Mesenchymal stem cell (in vitro differentiated cells and primary cell): ENCODE measurements around the gene DTX1. TPM values are rescaled to one million over a fixed set of nuclear protein-coding genes. Genes with fewer than 3 reads are reported as not detected.

ENCODE experiments used
- DNase-seq: peaks from one replicate; pipeline ENCODE4 v3.0.0-alpha.2; 2013
- H2AFZ ChIP-seq: one replicate; pipeline ENCODE4 v1.6.1; 2013; ENCODE audit warnings: low read depth, mild to moderate bottlenecking, control low read depth, inconsistent platforms, low read length, moderate library complexity
- H2AK5ac ChIP-seq: 2 replicates; pipeline ENCODE4 v1.6.1; 2013; ENCODE audit warnings: low read length, moderate library complexity, mild to moderate bottlenecking, inconsistent platforms; ENCODE audit not compliant: severe bottlenecking
- H2BK120ac ChIP-seq: one replicate; pipeline ENCODE4 v1.6.1; 2013; ENCODE audit warnings: low read depth, mild to moderate bottlenecking, inconsistent platforms, low read length, moderate library complexity
- H2BK12ac ChIP-seq, 2 experiments: one replicate each; pipeline ENCODE4 v1.6.1; 2013; ENCODE audit warnings: inconsistent platforms in 2 of 2, low read length in 2 of 2, mild to moderate bottlenecking in 2 of 2, moderate library complexity in 2 of 2, control low read depth in 1 of 2
- H2BK15ac ChIP-seq: one replicate; pipeline ENCODE4 v1.6.1; 2013; ENCODE audit warnings: mild to moderate bottlenecking, low read depth, inconsistent platforms; ENCODE audit not compliant: poor library complexity, severe bottlenecking
- H2BK5ac ChIP-seq: 2 replicates; pipeline ENCODE4 v1.6.1; 2013; ENCODE audit warnings: low read depth, mild to moderate bottlenecking, low read length, control low read depth, inconsistent platforms; ENCODE audit not compliant: poor library complexity, severe bottlenecking
- H3K14ac ChIP-seq, 2 experiments: one replicate each; pipeline ENCODE4 v1.6.1; 2013; ENCODE audit warnings: inconsistent platforms in 2 of 2, low read length in 2 of 2, control low read depth in 1 of 2, mild to moderate bottlenecking in 1 of 2, moderate library complexity in 1 of 2
- H3K18ac ChIP-seq, 2 experiments: one replicate each; pipeline ENCODE4 v1.6.1; 2013; ENCODE audit warnings: inconsistent platforms in 2 of 2, low read length in 2 of 2, control low read depth in 1 of 2, low read depth in 1 of 2, mild to moderate bottlenecking in 1 of 2
- H3K23ac ChIP-seq, 2 experiments: one replicate each; pipeline ENCODE4 v1.6.1; 2013; ENCODE audit warnings: inconsistent platforms in 2 of 2, low read length in 2 of 2, mild to moderate bottlenecking in 2 of 2, moderate library complexity in 2 of 2, control low read depth in 1 of 2
- H3K27ac ChIP-seq: 2 replicates; pipeline ENCODE4 v1.5.1; 2013; ENCODE audit warnings: mild to moderate bottlenecking, moderate library complexity, low read length, control low read depth, inconsistent platforms; ENCODE audit not compliant: poor library complexity, severe bottlenecking
- H3K27me3 ChIP-seq, 2 experiments: 2 replicates each; pipeline versions ENCODE4 v1.6.1 to v1.7.0; 2013; ENCODE audit warnings: low read length in 2 of 2, mild to moderate bottlenecking in 2 of 2, moderate library complexity in 2 of 2, control low read depth in 1 of 2, inconsistent platforms in 1 of 2; ENCODE audit not compliant: control insufficient read depth in 1 of 2, insufficient read depth in 1 of 2
- H3K36me3 ChIP-seq, 2 experiments: 2 replicates each; pipeline versions ENCODE4 v1.6.1 to v1.7.0; 2013; ENCODE audit warnings: low read length in 2 of 2, control low read depth in 1 of 2, inconsistent platforms in 1 of 2, low read depth in 1 of 2, mild to moderate bottlenecking in 1 of 2; ENCODE audit not compliant: insufficient read depth in 2 of 2, control insufficient read depth in 1 of 2
- H3K4ac ChIP-seq, 2 experiments: one replicate each; pipeline ENCODE4 v1.6.1; 2013; ENCODE audit warnings: inconsistent platforms in 2 of 2, low read length in 2 of 2, mild to moderate bottlenecking in 2 of 2, moderate library complexity in 2 of 2, control low read depth in 1 of 2, low read depth in 1 of 2
- H3K4me1 ChIP-seq: 2 replicates; pipeline ENCODE4 v1.6.1; 2013; ENCODE audit warnings: low read depth, low read length, control low read depth; ENCODE audit not compliant: control insufficient read depth, insufficient read depth
- H3K4me2 ChIP-seq: 2 replicates; pipeline ENCODE4 v1.6.1; 2013; ENCODE audit warnings: low read length, mild to moderate bottlenecking, inconsistent platforms; ENCODE audit not compliant: poor library complexity, severe bottlenecking
- H3K4me3 ChIP-seq, 2 experiments: 2 replicates each; pipeline versions ENCODE4 v1.5.1 to v1.7.0; 2013; ENCODE audit warnings: low read length in 2 of 2, mild to moderate bottlenecking in 2 of 2, control low read depth in 1 of 2, low read depth in 1 of 2; ENCODE audit not compliant: insufficient read depth in 1 of 2
- H3K79me1 ChIP-seq: replicated peaks from 2 replicates; pipeline ENCODE4 v1.6.1; 2013; ENCODE audit warnings: mild to moderate bottlenecking, control low read depth, low read length, inconsistent platforms; ENCODE audit not compliant: poor library complexity, severe bottlenecking
- H3K9ac ChIP-seq: 2 replicates; pipeline ENCODE4 v1.7.0; 2013; ENCODE audit warnings: mild to moderate bottlenecking, low read length, moderate library complexity
- H3K9me3 ChIP-seq: 2 replicates; pipeline ENCODE4 v1.7.0; 2013; ENCODE audit warnings: mild to moderate bottlenecking, low read length; ENCODE audit not compliant: control insufficient read depth
- H4K8ac ChIP-seq: one replicate; pipeline ENCODE4 v1.6.1; 2013; ENCODE audit warnings: inconsistent platforms, mild to moderate bottlenecking, low read length, moderate library complexity
- H4K91ac ChIP-seq: one replicate; pipeline ENCODE4 v1.6.1; 2013; ENCODE audit warnings: mild to moderate bottlenecking, low read length, inconsistent platforms
- WGBS: methylation state at CpG from one replicate; pipeline ENCODE4 v1.1.7; 2013; ENCODE audit warnings: mixed read lengths; 5-methylcytosine and 5-hydroxymethylcytosine counted together
- polyA plus RNA-seq, 2 experiments: library from polyadenylated mRNA; stranded (reverse); fragments of 200-250 nt; gene quantifications; one replicate each; pipeline ENCODE4 v1.2.3, GENCODE V29; 2013

The DTX1 gene
- 0.01 TPM for polyA plus RNA-seq (2013, experiment 1 of 2)
- not detected for polyA plus RNA-seq (2013, experiment 2 of 2)

DNA sequence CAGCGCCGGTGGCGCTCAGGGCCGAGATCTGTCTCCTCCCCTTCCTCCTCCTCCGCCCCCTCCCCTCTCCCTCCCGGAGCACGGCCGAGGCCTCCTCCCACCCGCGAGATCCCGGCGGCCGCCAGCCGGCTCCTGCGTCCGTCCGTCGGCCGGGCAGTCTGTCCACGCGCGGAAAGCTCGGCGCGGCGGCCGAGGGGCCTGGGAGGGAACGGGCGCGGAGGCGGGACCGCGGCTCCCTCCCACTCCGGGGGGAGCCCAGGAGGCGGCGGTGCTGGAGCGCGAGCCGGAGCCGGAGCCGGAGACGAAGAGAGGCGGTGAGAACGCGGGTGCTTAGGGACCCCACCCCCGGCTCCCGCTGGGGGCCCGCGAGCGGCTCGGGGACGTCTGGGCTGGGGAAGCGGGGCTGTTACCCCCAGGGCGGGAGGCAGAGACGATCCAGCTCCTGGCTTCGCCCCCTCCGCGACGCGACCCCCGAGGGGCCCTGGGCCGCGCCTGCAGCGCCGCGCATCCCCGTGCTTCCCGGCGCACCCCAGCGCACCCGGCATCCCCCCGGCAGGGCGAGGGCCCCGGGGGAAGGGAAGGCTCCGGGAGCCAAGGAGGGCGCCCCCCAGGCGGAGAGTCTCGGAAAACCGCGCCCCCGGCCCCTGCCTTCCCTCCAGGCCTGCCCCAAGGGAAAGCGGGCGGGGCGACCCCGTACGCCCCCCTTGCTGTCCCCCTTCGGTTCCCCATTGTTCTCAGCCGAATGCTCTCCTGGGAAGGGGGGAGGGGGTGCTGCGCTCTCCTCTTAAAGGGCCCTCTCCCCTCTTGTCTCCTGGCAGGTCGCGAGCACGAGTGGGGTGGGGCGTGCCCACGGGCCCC, at the start of gene DTX1:
TSS of gene DTX1 (plus strand) at position 100 of the 858 bp plus-strand sequence. CDS start 1,463 bp downstream, outside the sequence.
- DNase-seq, result no peak
- Histone ChIP-seq H2BK5ac (no peak within 1 kb of the TSS), H3K27ac (no peak within 1 kb of the TSS), H3K9me3 (no peaks in the 10 kb centered on the region), H3K79me1 (no peaks in the 10 kb centered on the region), H2BK15ac (no peak within 1 kb of the TSS), H3K9ac (peak within 1 kb of the TSS; percentile 26), H3K18ac (no peak within 1 kb of the TSS), H3K27me3 (peaks cover 74 to 91% of the 10 kb centered on the region in 2 experiments), H4K91ac (no peak within 1 kb of the TSS), H3K14ac (no peak within 1 kb of the TSS), H3K36me3 (no peaks in the 10 kb centered on the region), H4K8ac (no peak within 1 kb of the TSS), H2BK12ac (no peak within 1 kb of the TSS), H2AFZ (no peak within 1 kb of the TSS), H2BK120ac (no peak within 1 kb of the TSS), H3K4me3 (peak within 1 kb of the TSS; percentile 31 to 59), H3K4ac (no peak within 1 kb of the TSS), H3K4me1 (peaks cover 11% of the 10 kb centered on the region), H3K23ac (no peak within 1 kb of the TSS), H3K4me2 (peak within 1 kb of the TSS; percentile 79), H2AK5ac (no peak within 1 kb of the TSS)
- 1% methylated on average over 57 of the region's 94 CpGs for WGBS

DNA sequence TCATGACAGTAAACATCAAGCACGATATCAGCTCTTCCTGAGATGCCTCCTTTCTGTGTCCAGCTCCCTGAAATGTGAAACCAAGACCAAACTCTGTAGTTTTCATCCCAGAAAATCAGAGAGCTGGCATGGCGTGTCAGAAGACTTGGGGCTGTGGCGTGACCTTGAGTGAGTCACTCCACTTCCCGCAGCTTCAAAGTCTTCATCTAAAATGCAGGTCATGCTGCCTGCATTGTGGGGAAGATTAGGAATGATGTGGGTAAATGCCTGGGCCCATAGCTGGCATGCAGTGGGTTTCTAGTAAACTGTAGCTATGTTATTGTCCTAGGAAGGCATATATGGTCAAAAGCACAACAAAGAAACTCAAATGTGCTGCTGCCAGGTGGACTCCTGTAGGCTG, 49.4 kb upstream of the DTX1 start:
- Histone ChIP-seq H3K4me2 (no peak overlapping the region), H4K91ac (no peak overlapping the region), H3K4ac (no peak overlapping the region), H3K27me3 (peaks cover 0 to 17% of the 10 kb centered on the region in 2 experiments), H2BK12ac (no peak overlapping the region), H3K4me3 (no peak overlapping the region), H3K27ac (peak overlapping the region; percentile 1), H3K18ac (no peak overlapping the region), H2BK5ac (no peak overlapping the region), H2AFZ (no peak overlapping the region), H3K36me3 (peaks cover 0 to 87% of the 10 kb centered on the region in 2 experiments), H2AK5ac (no peak overlapping the region), H3K14ac (no peak overlapping the region), H3K9me3 (peaks cover 3% of the 10 kb centered on the region), H3K79me1 (no peaks in the 10 kb centered on the region), H3K23ac (no peak overlapping the region), H2BK15ac (no peak overlapping the region), H2BK120ac (no peak overlapping the region), H3K4me1 (peaks cover 11% of the 10 kb centered on the region), H3K9ac (no peak overlapping the region), H4K8ac (no peak overlapping the region)
- peak; percentile 20 for DNase-seq
- WGBS, result 57% methylated on average over 4 of the region's 4 CpGs

DNA sequence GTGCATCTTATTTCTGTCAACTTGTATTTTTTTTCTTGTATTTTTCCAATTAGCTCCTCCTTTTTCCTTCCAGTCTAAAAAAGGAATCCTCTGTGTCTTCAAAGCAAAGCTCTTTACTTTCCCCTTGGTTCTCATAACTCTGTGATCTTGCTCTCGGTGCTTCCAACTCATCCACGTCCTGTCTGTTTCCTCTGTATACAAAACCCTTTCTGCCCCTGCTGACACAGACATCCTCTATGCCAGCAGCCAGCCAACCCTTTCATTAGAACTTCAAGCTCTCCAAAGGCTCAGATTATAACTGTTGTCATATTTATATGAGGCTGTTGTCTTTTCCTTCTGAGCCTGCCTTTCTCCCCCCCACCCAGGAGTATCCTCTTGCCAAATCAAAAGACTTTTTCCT, 45.8 kb upstream of the DTX1 start:
- peaks cover 3% of the 10 kb centered on the region for H3K9me3 ChIP-seq
- peaks cover 11% of the 10 kb centered on the region for H3K4me1 ChIP-seq
- no peak overlapping the region for H3K9ac ChIP-seq
- no peak overlapping the region for H3K14ac ChIP-seq
- H2BK120ac ChIP-seq, result no peak overlapping the region
- no peak overlapping the region for H2BK12ac ChIP-seq
- H3K4me3 ChIP-seq, result no peak overlapping the region
- no peak overlapping the region for H3K4me2 ChIP-seq
- no peak overlapping the region for H3K4ac ChIP-seq
- WGBS, result 68% methylated on average over 2 of the region's 2 CpGs
- no peak overlapping the region for H2AK5ac ChIP-seq
- H3K18ac ChIP-seq, result no peak overlapping the region
- peaks cover 0 to 56% of the 10 kb centered on the region in 2 experiments for H3K36me3 ChIP-seq
- no peak overlapping the region for H2BK5ac ChIP-seq
- peaks cover 3 to 5% of the 10 kb centered on the region in 2 experiments for H3K27me3 ChIP-seq
- no peak overlapping the region for H4K91ac ChIP-seq
- H3K23ac ChIP-seq, result no peak overlapping the region
- no peak for DNase-seq
- no peaks in the 10 kb centered on the region for H3K79me1 ChIP-seq
- H3K27ac ChIP-seq, result no peak overlapping the region
- H4K8ac ChIP-seq, result no peak overlapping the region
- no peak overlapping the region for H2AFZ ChIP-seq
- H2BK15ac ChIP-seq, result no peak overlapping the region

DNA sequence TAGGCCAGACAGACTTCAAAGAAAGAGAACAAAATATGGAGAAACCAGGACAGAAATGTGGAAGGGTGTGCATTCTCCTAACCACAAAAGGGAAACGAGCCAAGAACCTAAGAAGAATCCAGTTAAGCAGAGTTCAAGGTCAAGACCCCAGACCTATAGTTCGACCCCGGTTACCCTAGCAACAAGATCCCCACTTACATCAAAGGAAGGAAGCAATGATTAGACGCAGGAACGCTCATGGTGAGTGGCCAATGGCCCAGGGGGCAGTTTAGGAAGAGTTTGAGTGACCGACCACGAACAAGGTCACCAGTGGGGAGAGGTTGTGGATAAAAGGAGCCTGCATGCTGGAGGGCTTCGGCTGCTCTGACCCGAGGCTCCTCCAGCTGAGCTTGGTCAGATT, 42.0 kb upstream of the DTX1 start:
- H2BK15ac ChIP-seq, result no peak overlapping the region
- peaks cover 3% of the 10 kb centered on the region for H3K9me3 ChIP-seq
- 76% methylated on average over 9 of the region's 9 CpGs for WGBS
- H2BK5ac ChIP-seq, result no peak overlapping the region
- no peaks in the 10 kb centered on the region for H3K79me1 ChIP-seq
- H2AFZ ChIP-seq, result no peak overlapping the region
- no peak overlapping the region for H2BK12ac ChIP-seq
- no peak overlapping the region for H2AK5ac ChIP-seq
- H3K27me3 ChIP-seq, result peaks cover 5% of the 10 kb centered on the region in 2 experiments
- H3K14ac ChIP-seq, result no peak overlapping the region
- H3K4me3 ChIP-seq, result no peak overlapping the region
- no peak overlapping the region for H3K27ac ChIP-seq
- H3K4me1 ChIP-seq, result peaks cover 1% of the 10 kb centered on the region
- H3K23ac ChIP-seq, result no peak overlapping the region
- H3K9ac ChIP-seq, result no peak overlapping the region
- H3K36me3 ChIP-seq, result peaks cover 0 to 20% of the 10 kb centered on the region in 2 experiments
- no peak overlapping the region for H4K91ac ChIP-seq
- H2BK120ac ChIP-seq, result no peak overlapping the region
- H3K4me2 ChIP-seq, result no peak overlapping the region
- no peak overlapping the region for H3K18ac ChIP-seq
- no peak overlapping the region for H3K4ac ChIP-seq
- DNase-seq, result no peak
- no peak overlapping the region for H4K8ac ChIP-seq
